ENCODE data around the gene TSPYL4.

Gene TSPYL4

GRCh38 chr6:116254297-116255056 lies 602 bp upstream of the TSPYL4 start:
- no peaks in the 10 kb centered on the region for H3K36me3 ChIP-seq (ENCODE audit: insufficient read depth, low read length)
- peak overlapping the region; percentile 92 for H3K4me3 ChIP-seq (ENCODE audit: low read depth, low read length)
- peaks cover 54% of the 10 kb centered on the region for H3K79me2 ChIP-seq (ENCODE audit: control insufficient read depth, insufficient read depth, low read length, unreplicated experiment)
- H3K4me1 ChIP-seq (ENCODE audit: control insufficient read depth, insufficient read depth, low read length, unreplicated experiment) = peaks cover 41% of the 10 kb centered on the region
- H3K27ac ChIP-seq (ENCODE audit: low read depth, low read length) = peak overlapping the region; percentile 87
- peak overlapping the region; percentile 49 for H2AFZ ChIP-seq (ENCODE audit: low read length, unreplicated experiment)
- H3K27me3 ChIP-seq (ENCODE audit: insufficient read depth, low read length) = no peaks in the 10 kb centered on the region

- Histone ChIP-seq H3K4me3 (ENCODE audit: low read depth, low read length) (peak overlapping the region; percentile 92), H2AFZ (ENCODE audit: low read length, unreplicated experiment) (peak overlapping the region; percentile 95), H3K27me3 (ENCODE audit: insufficient read depth, low read length) (no peaks in the 10 kb centered on the region), H3K27ac (ENCODE audit: low read depth, low read length) (peak overlapping the region; percentile 87), H3K4me1 (ENCODE audit: control insufficient read depth, insufficient read depth, low read length, unreplicated experiment) (peaks cover 44% of the 10 kb centered on the region), H3K79me2 (ENCODE audit: control insufficient read depth, insufficient read depth, low read length, unreplicated experiment) (peaks cover 64% of the 10 kb centered on the region), H3K36me3 (ENCODE audit: insufficient read depth, low read length) (no peaks in the 10 kb centered on the region)
These were observed 729 bp downstream of the TSPYL4 start for GRCh38 chr6:116253188-116253504.

DNA sequence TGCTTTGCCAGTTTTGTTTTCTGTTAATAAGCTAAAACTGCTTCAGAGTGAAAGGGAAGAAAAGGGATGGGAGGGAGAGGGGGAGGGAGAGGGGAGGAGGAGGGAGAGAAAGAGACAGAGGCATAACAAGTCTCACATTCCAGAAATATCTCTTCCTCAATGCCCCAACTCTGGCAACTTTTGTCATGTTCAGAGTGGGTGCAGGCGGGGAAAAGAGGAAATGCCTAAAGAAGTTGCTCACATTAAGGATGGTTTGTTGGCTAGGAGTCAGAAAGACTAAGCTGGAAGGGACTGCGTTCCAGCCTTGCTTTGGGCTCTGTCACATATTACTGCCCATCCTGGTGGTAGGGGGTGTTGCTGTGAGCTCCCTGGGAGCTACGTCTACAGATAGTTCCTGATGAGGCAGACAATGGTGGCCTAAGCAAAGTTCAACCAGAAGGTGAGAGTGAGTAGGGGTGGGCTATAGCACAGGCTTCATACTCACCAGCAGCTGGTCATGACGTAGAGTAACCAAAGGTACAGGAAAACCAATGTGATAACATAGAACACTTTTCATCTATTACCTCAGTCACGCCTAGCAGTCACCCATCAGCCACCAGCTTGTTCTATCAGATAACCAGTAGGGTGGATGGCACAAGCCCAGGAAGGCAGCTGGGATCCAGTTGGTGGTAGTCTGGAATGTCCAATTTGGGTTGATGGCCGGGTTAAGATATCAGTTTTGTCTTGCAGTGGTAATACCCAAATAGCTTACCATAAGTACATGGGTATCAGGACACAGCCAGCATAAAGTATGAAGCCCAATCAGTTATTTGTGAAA lies 2.1 kb downstream of the TSPYL4 start:
- peak overlapping the region; percentile 92 for H3K4me3 ChIP-seq (ENCODE audit: low read depth, low read length)
- H3K27ac ChIP-seq (ENCODE audit: low read depth, low read length) = peak overlapping the region; percentile 49
- no peaks in the 10 kb centered on the region for H3K36me3 ChIP-seq (ENCODE audit: insufficient read depth, low read length)
- peaks cover 44% of the 10 kb centered on the region for H3K4me1 ChIP-seq (ENCODE audit: control insufficient read depth, insufficient read depth, low read length, unreplicated experiment)
- H3K27me3 ChIP-seq (ENCODE audit: insufficient read depth, low read length) = no peaks in the 10 kb centered on the region
- no peak overlapping the region for H2AFZ ChIP-seq (ENCODE audit: low read length, unreplicated experiment)
- H3K79me2 ChIP-seq (ENCODE audit: control insufficient read depth, insufficient read depth, low read length, unreplicated experiment) = peaks cover 64% of the 10 kb centered on the region

- Histone ChIP-seq H3K4me1 (ENCODE audit: control insufficient read depth, insufficient read depth, low read length, unreplicated experiment) (peaks cover 32% of the 10 kb centered on the region), H3K79me2 (ENCODE audit: control insufficient read depth, insufficient read depth, low read length, unreplicated experiment) (peaks cover 50% of the 10 kb centered on the region), H2AFZ (ENCODE audit: low read length, unreplicated experiment) (no peak overlapping the region), H3K36me3 (ENCODE audit: insufficient read depth, low read length) (no peaks in the 10 kb centered on the region), H3K4me3 (ENCODE audit: low read depth, low read length) (no peak overlapping the region), H3K27ac (ENCODE audit: low read depth, low read length) (no peak overlapping the region), H3K27me3 (ENCODE audit: insufficient read depth, low read length) (no peaks in the 10 kb centered on the region)
These were observed 5.3 kb downstream of the TSPYL4 start for GRCh38 chr6:116248577-116248976.

DNA sequence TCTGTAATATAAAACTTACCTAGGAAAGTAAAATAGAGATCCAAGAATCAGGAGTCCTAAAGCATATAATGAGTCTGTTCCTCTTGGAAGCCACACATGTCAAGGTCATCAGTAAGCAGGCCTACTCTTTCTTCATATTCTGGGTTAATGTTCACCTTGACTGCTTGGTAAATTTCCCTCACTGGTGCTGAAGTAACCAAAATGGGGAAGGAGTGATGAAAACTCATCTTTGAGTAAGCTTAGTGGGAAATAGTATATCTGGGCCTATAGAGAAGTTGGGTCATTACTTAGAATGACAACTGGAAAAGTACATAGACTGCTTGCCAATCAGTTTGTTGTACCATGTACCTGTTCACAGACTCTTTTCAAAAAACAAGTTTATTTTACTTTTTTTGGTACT lies 6.6 kb downstream of the TSPYL4 start:
- Histone ChIP-seq H3K4me1 (ENCODE audit: control insufficient read depth, insufficient read depth, low read length, unreplicated experiment) (peaks cover 24% of the 10 kb centered on the region), H3K27ac (ENCODE audit: low read depth, low read length) (no peak overlapping the region), H2AFZ (ENCODE audit: low read length, unreplicated experiment) (no peak overlapping the region), H3K36me3 (ENCODE audit: insufficient read depth, low read length) (no peaks in the 10 kb centered on the region), H3K27me3 (ENCODE audit: insufficient read depth, low read length) (no peaks in the 10 kb centered on the region), H3K79me2 (ENCODE audit: control insufficient read depth, insufficient read depth, low read length, unreplicated experiment) (peaks cover 37% of the 10 kb centered on the region), H3K4me3 (ENCODE audit: low read depth, low read length) (no peak overlapping the region)

DNA sequence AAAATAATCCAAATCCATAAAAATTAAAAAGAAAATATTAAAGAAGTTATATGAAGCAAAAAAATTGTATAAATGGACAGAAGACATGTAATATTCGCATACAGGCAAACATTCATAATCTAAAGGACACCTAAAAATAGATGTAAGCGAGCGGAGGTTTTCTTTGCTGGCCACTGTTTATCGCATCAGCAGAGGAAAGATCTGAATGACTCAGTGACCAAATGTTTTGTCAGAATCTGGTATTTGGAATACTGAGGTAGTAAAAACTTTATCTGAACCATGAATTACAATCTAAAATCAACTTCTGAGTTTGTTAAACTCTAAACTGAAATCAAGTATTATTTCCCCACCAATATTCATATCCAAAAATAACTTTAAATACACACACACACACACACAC lies 7.8 kb downstream of the TSPYL4 start:
- Histone ChIP-seq H3K36me3 (ENCODE audit: insufficient read depth, low read length) (no peaks in the 10 kb centered on the region), H2AFZ (ENCODE audit: low read length, unreplicated experiment) (no peak overlapping the region), H3K27ac (ENCODE audit: low read depth, low read length) (no peak overlapping the region), H3K27me3 (ENCODE audit: insufficient read depth, low read length) (no peaks in the 10 kb centered on the region), H3K4me3 (ENCODE audit: low read depth, low read length) (no peak overlapping the region), H3K4me1 (ENCODE audit: control insufficient read depth, insufficient read depth, low read length, unreplicated experiment) (peaks cover 17% of the 10 kb centered on the region), H3K79me2 (ENCODE audit: control insufficient read depth, insufficient read depth, low read length, unreplicated experiment) (peaks cover 27% of the 10 kb centered on the region)

DNA sequence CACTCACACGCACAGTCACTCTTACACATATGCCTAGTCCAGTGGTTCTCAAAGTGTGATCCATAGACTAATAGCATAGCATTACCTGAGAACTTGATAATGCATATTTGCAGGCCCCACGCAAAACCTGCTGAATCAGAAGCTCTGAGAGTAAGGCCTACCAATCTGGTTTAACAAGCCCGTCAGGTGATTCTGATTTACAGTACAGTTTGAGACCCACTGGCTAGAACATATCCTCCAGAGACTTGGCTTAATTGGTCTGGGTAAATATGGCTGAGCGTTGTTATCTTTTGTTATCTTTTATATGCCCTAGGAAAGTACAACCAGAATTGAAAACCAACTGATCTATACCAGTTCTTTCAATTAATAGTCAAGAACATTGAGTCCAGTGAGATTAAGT lies 9.6 kb downstream of the TSPYL4 start:
- H3K27ac ChIP-seq (ENCODE audit: low read depth, low read length) = no peak overlapping the region
- peaks cover 9% of the 10 kb centered on the region for H3K79me2 ChIP-seq (ENCODE audit: control insufficient read depth, insufficient read depth, low read length, unreplicated experiment)
- no peak overlapping the region for H2AFZ ChIP-seq (ENCODE audit: low read length, unreplicated experiment)
- no peak overlapping the region for H3K4me3 ChIP-seq (ENCODE audit: low read depth, low read length)
- no peaks in the 10 kb centered on the region for H3K36me3 ChIP-seq (ENCODE audit: insufficient read depth, low read length)
- H3K27me3 ChIP-seq (ENCODE audit: insufficient read depth, low read length) = no peaks in the 10 kb centered on the region
- H3K4me1 ChIP-seq (ENCODE audit: control insufficient read depth, insufficient read depth, low read length, unreplicated experiment) = peaks cover under 1% of the 10 kb centered on the region

DNA sequence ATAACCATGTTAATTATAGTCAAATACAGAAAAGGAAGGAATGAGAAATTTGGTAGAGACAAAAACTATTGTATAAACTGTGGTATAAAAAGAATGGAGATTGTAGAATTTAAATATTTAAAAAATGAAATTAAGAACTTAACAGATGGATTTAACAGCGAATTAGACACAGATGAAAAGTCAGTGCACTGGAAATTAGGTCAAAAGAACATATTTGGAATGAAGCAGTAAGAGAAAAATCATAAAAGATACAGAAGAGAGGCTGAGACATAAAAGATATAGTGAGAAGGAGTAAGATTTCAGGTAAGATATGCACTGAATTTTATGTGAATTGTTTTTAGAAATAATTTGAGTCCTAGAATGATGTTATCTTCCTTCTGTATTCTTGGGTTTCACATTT lies 14.0 kb downstream of the TSPYL4 start:
- Histone ChIP-seq H3K79me2 (ENCODE audit: control insufficient read depth, insufficient read depth, low read length, unreplicated experiment) (no peaks in the 10 kb centered on the region), H3K36me3 (ENCODE audit: insufficient read depth, low read length) (no peaks in the 10 kb centered on the region; the same call in 1 of the 2 replicates), H3K27me3 (ENCODE audit: insufficient read depth, low read length) (no peaks in the 10 kb centered on the region), H3K4me3 (ENCODE audit: low read depth, low read length) (no peak overlapping the region), H2AFZ (ENCODE audit: low read length, unreplicated experiment) (no peak overlapping the region), H3K4me1 (ENCODE audit: control insufficient read depth, insufficient read depth, low read length, unreplicated experiment) (no peaks in the 10 kb centered on the region), H3K27ac (ENCODE audit: low read depth, low read length) (no peak overlapping the region)

GRCh38 chr6:116239256-116239655 lies 14.6 kb downstream of the TSPYL4 start:
- H3K27me3 ChIP-seq (ENCODE audit: insufficient read depth, low read length) = no peaks in the 10 kb centered on the region
- H3K4me3 ChIP-seq (ENCODE audit: low read depth, low read length) = no peak overlapping the region
- no peaks in the 10 kb centered on the region; the same call in 1 of the 2 replicates for H3K36me3 ChIP-seq (ENCODE audit: insufficient read depth, low read length)
- H3K4me1 ChIP-seq (ENCODE audit: control insufficient read depth, insufficient read depth, low read length, unreplicated experiment) = no peaks in the 10 kb centered on the region
- no peak overlapping the region for H3K27ac ChIP-seq (ENCODE audit: low read depth, low read length)
- no peaks in the 10 kb centered on the region for H3K79me2 ChIP-seq (ENCODE audit: control insufficient read depth, insufficient read depth, low read length, unreplicated experiment)
- H2AFZ ChIP-seq (ENCODE audit: low read length, unreplicated experiment) = no peak overlapping the region

- Histone ChIP-seq H3K4me1 (ENCODE audit: control insufficient read depth, insufficient read depth, low read length, unreplicated experiment) (no peaks in the 10 kb centered on the region), H2AFZ (ENCODE audit: low read length, unreplicated experiment) (no peak overlapping the region), H3K79me2 (ENCODE audit: control insufficient read depth, insufficient read depth, low read length, unreplicated experiment) (no peaks in the 10 kb centered on the region), H3K4me3 (ENCODE audit: low read depth, low read length) (no peak overlapping the region), H3K27me3 (ENCODE audit: insufficient read depth, low read length) (no peaks in the 10 kb centered on the region), H3K36me3 (ENCODE audit: insufficient read depth, low read length) (no peaks in the 10 kb centered on the region; the same call in 1 of the 2 replicates), H3K27ac (ENCODE audit: low read depth, low read length) (no peak overlapping the region)
These were observed 15.8 kb downstream of the TSPYL4 start for GRCh38 chr6:116238083-116238482.

- Histone ChIP-seq H3K79me2 (ENCODE audit: control insufficient read depth, insufficient read depth, low read length, unreplicated experiment) (no peaks in the 10 kb centered on the region), H3K4me3 (ENCODE audit: low read depth, low read length) (no peak overlapping the region), H3K4me1 (ENCODE audit: control insufficient read depth, insufficient read depth, low read length, unreplicated experiment) (no peaks in the 10 kb centered on the region), H3K36me3 (ENCODE audit: insufficient read depth, low read length) (no peaks in the 10 kb centered on the region; the same call in 1 of the 2 replicates), H3K27me3 (ENCODE audit: insufficient read depth, low read length) (no peaks in the 10 kb centered on the region), H2AFZ (ENCODE audit: low read length, unreplicated experiment) (no peak overlapping the region), H3K27ac (ENCODE audit: low read depth, low read length) (no peak overlapping the region)
These were observed 19.2 kb downstream of the TSPYL4 start for GRCh38 chr6:116234689-116235088.

All from ACC112 (cell line).